ENCODE measurements around the gene CD200R1. TPM values are rescaled to one million over a fixed set of nuclear protein-coding genes. Genes with fewer than 3 reads are reported as not detected.

CD200R1 gene
- total RNA-seq, 1 experiment from 2014 or later: not detected

- DNase-seq (ENCODE audit: low read depth): no peak
- in situ Hi-C loops (cut with HindIII; ENCODE audit: low pct_unique_long_range_greater_than_20kb, low sequenced_read_pairs): no loop called here
Observed at GRCh38 chr3:112979244-112979832, 4.4 kb upstream of the CD200R1 start.

- in situ Hi-C loops (cut with HindIII; ENCODE audit: low pct_unique_long_range_greater_than_20kb, low sequenced_read_pairs): no loop called here
- DNase-seq (ENCODE audit: low read depth): no peak
Observed at GRCh38 chr3:112976953-112977352, 2.0 kb upstream of the CD200R1 start.

- in situ Hi-C loops (cut with HindIII; ENCODE audit: low pct_unique_long_range_greater_than_20kb, low sequenced_read_pairs): no loop called here
- no peak for DNase-seq (ENCODE audit: low read depth)
Observed at GRCh38 chr3:112976001-112976400, 1.1 kb upstream of the CD200R1 start.

GRCh38 chr3:112974178-112974517 lies 755 bp downstream of the CD200R1 start:
- no peak for DNase-seq (ENCODE audit: low read depth)
- in situ Hi-C loops (cut with HindIII; ENCODE audit: low pct_unique_long_range_greater_than_20kb, low sequenced_read_pairs): no loop called here

- DNase-seq (ENCODE audit: low read depth): no peak
- in situ Hi-C loops (cut with HindIII; ENCODE audit: low pct_unique_long_range_greater_than_20kb, low sequenced_read_pairs): no loop called here
Observed at GRCh38 chr3:112973325-112974177, 1.4 kb downstream of the CD200R1 start.

- in situ Hi-C loops (cut with HindIII; ENCODE audit: low pct_unique_long_range_greater_than_20kb, low sequenced_read_pairs): no loop called here
- no peak for DNase-seq (ENCODE audit: low read depth)
Observed at GRCh38 chr3:112972158-112972557, 2.7 kb downstream of the CD200R1 start.

- no peak for DNase-seq (ENCODE audit: low read depth)
Observed at GRCh38 chr3:112967828-112968227, 7.1 kb downstream of the CD200R1 start.

GRCh38 chr3:112967425-112967824 lies 7.5 kb downstream of the CD200R1 start:
- in situ Hi-C loops (cut with HindIII; ENCODE audit: low pct_unique_long_range_greater_than_20kb, low sequenced_read_pairs): no loop called here

More at GRCh38 chr3:112967828-112968227, 7.1 kb downstream of the CD200R1 start:
- in situ Hi-C loops (cut with HindIII; ENCODE audit: low pct_unique_long_range_greater_than_20kb, low sequenced_read_pairs): no loop called here

GRCh38 chr3:112966633-112967032 lies 8.3 kb downstream of the CD200R1 start:
- in situ Hi-C loops (cut with HindIII; ENCODE audit: low pct_unique_long_range_greater_than_20kb, low sequenced_read_pairs): no loop called here
- DNase-seq (ENCODE audit: low read depth): no peak

More at GRCh38 chr3:112967425-112967824, 7.5 kb downstream of the CD200R1 start:
- no peak for DNase-seq (ENCODE audit: low read depth)

- in situ Hi-C loops (cut with HindIII; ENCODE audit: low pct_unique_long_range_greater_than_20kb, low sequenced_read_pairs): no loop called here
- DNase-seq (ENCODE audit: low read depth): no peak
Observed at GRCh38 chr3:112965656-112966055, 9.2 kb downstream of the CD200R1 start.

GRCh38 chr3:112963683-112964082 lies 11.2 kb downstream of the CD200R1 start:
- in situ Hi-C loops (cut with HindIII; ENCODE audit: low pct_unique_long_range_greater_than_20kb, low sequenced_read_pairs): no loop called here
- no peak for DNase-seq (ENCODE audit: low read depth)

- in situ Hi-C loops (cut with HindIII; ENCODE audit: low pct_unique_long_range_greater_than_20kb, low sequenced_read_pairs): no loop called here
- no peak for DNase-seq (ENCODE audit: low read depth)
Observed at GRCh38 chr3:112958811-112959560, 15.9 kb downstream of the CD200R1 start.

- in situ Hi-C loops (cut with HindIII; ENCODE audit: low pct_unique_long_range_greater_than_20kb, low sequenced_read_pairs): no loop called here
Observed at GRCh38 chr3:112956351-112956750, 18.6 kb downstream of the CD200R1 start.

GRCh38 chr3:112948346-112948838 lies 26.5 kb downstream of the CD200R1 start:
- in situ Hi-C loops (cut with HindIII; ENCODE audit: low pct_unique_long_range_greater_than_20kb, low sequenced_read_pairs): no loop called here
- no peak for DNase-seq (ENCODE audit: low read depth)

More at GRCh38 chr3:112956351-112956750, 18.6 kb downstream of the CD200R1 start:
- DNase-seq (ENCODE audit: low read depth): no peak

GRCh38 chr3:112931736-112932521 lies 43.0 kb downstream of the CD200R1 start:
- in situ Hi-C loops (cut with HindIII; ENCODE audit: low pct_unique_long_range_greater_than_20kb, low sequenced_read_pairs): no loop called here
- no peak for DNase-seq (ENCODE audit: low read depth)

- in situ Hi-C loops (cut with HindIII; ENCODE audit: low pct_unique_long_range_greater_than_20kb, low sequenced_read_pairs): no loop called here
- no peak for DNase-seq (ENCODE audit: low read depth)
Observed at GRCh38 chr3:112930771-112931170, 44.1 kb downstream of the CD200R1 start.

- no peak for DNase-seq (ENCODE audit: low read depth)
- in situ Hi-C loops (cut with HindIII; ENCODE audit: low pct_unique_long_range_greater_than_20kb, low sequenced_read_pairs): no loop called here
Observed at GRCh38 chr3:112925969-112926368, 48.9 kb downstream of the CD200R1 start.

GRCh38 chr3:112925560-112925959 lies 49.3 kb downstream of the CD200R1 start:
- no peak for DNase-seq (ENCODE audit: low read depth)
- in situ Hi-C loops (cut with HindIII; ENCODE audit: low pct_unique_long_range_greater_than_20kb, low sequenced_read_pairs): no loop called here
